Activated CD4-positive, alpha-beta T cell treated with anti-CD3 and anti-CD28 coated beads for 4 hours (primary cell): ENCODE measurements around the gene ZC3H6.

Experiments used
- DNase-seq, 2 donors: peaks; one replicate each; pipeline ENCODE4 v3.0.0-alpha.2; 2020

Gene ZC3H6

GRCh38 chr2:112275311-112275886 is at the start of gene ZC3H6:
Gene ZC3H6 (plus strand): TSS chr2:112275597. CDS start chr2:112275995, 398 bp downstream.
- DNase-seq = peak; percentile 98 to 100

- DNase-seq = no peak
These were observed 46.0 kb upstream of the ZC3H6 start for GRCh38 chr2:112229348-112229747.

GRCh38 chr2:112230371-112230770 is 45.0 kb upstream of the ZC3H6 start:
- DNase-seq = no peak

GRCh38 chr2:112239862-112240261 is 35.5 kb upstream of the ZC3H6 start:
- no peak for DNase-seq

GRCh38 chr2:112242384-112242783 is 33.0 kb upstream of the ZC3H6 start:
- no peak for DNase-seq

- no peak for DNase-seq
These were observed 32.2 kb upstream of the ZC3H6 start for GRCh38 chr2:112243233-112243632.

GRCh38 chr2:112244854-112245253 is 30.5 kb upstream of the ZC3H6 start:
- DNase-seq = no peak

GRCh38 chr2:112251271-112251670 is 24.1 kb upstream of the ZC3H6 start:
- no peak for DNase-seq

GRCh38 chr2:112253261-112253815 is 22.1 kb upstream of the ZC3H6 start:
- no peak for DNase-seq

- peak; percentile 95 to 96 for DNase-seq
These were observed 20.7 kb upstream of the ZC3H6 start, which contains the start of gene ZC3H8 for GRCh38 chr2:112254466-112255240. Gene ZC3H8 (minus strand): TSS chr2:112255042. CDS start chr2:112254981, 61 bp downstream.

GRCh38 chr2:112255875-112256274 is 19.5 kb upstream of the ZC3H6 start:
- DNase-seq = no peak

- no peak for DNase-seq
These were observed 18.7 kb upstream of the ZC3H6 start for GRCh38 chr2:112256654-112257053.

GRCh38 chr2:112257575-112257974 is 17.8 kb upstream of the ZC3H6 start:
- DNase-seq = no peak

GRCh38 chr2:112259509-112260294 is 15.7 kb upstream of the ZC3H6 start:
- DNase-seq = peak; percentile 79 to 87

- no peak for DNase-seq
These were observed 15.1 kb upstream of the ZC3H6 start for GRCh38 chr2:112260295-112260625.

- DNase-seq = no peak
These were observed 12.5 kb upstream of the ZC3H6 start for GRCh38 chr2:112262876-112263275.

- no peak for DNase-seq
These were observed 6.8 kb upstream of the ZC3H6 start for GRCh38 chr2:112268547-112268946.

- DNase-seq = no peak
These were observed 2.7 kb upstream of the ZC3H6 start for GRCh38 chr2:112272669-112273068.

GRCh38 chr2:112273349-112273748 is 2.0 kb upstream of the ZC3H6 start:
- no peak for DNase-seq

GRCh38 chr2:112275887-112276773 is 733 bp downstream of the ZC3H6 start:
- peak; percentile 79 to 82 for DNase-seq

- no peak for DNase-seq
These were observed 1.6 kb downstream of the ZC3H6 start for GRCh38 chr2:112276954-112277353.

GRCh38 chr2:112277596-112278220 is 2.3 kb downstream of the ZC3H6 start:
- no peak for DNase-seq
